Measurements from ENCODE around the gene KCNC3.

The KCNC3 gene

GRCh38 chr19:50318438-50318837 lies 10.7 kb downstream of the KCNC3 start:
- no peak overlapping the region for H3K4me3 ChIP-seq (ENCODE audit: severe bottlenecking)
- H3K27me3 ChIP-seq (ENCODE audit: insufficient read depth, poor library complexity, severe bottlenecking) = peaks cover 29% of the 10 kb centered on the region
- no peak for ATAC-seq (ENCODE audit: low read depth)
- no peak for DNase-seq (ENCODE audit: low spot score)
- TF ChIP-seq CTCF (IDR thresholded peaks at IDR 0.05; ENCODE audit: poor library complexity, severe bottlenecking) = no peak
- H3K9me3 ChIP-seq (ENCODE audit: severe bottlenecking) = no peaks in the 10 kb centered on the region
- H3K27ac ChIP-seq (ENCODE audit: poor library complexity, severe bottlenecking) = no peak overlapping the region
- no peaks in the 10 kb centered on the region for H3K36me3 ChIP-seq (ENCODE audit: low read depth)
- no peaks in the 10 kb centered on the region for H3K4me1 ChIP-seq (ENCODE audit: insufficient read depth, poor library complexity, severe bottlenecking)

- peaks cover 40% of the 10 kb centered on the region for H3K27me3 ChIP-seq (ENCODE audit: insufficient read depth, poor library complexity, severe bottlenecking)
- H3K27ac ChIP-seq (ENCODE audit: poor library complexity, severe bottlenecking) = no peak overlapping the region
- H3K4me3 ChIP-seq (ENCODE audit: severe bottlenecking) = no peak overlapping the region
- no peak for ATAC-seq (ENCODE audit: low read depth)
- DNase-seq (ENCODE audit: low spot score) = no peak
- no peaks in the 10 kb centered on the region for H3K4me1 ChIP-seq (ENCODE audit: insufficient read depth, poor library complexity, severe bottlenecking)
- no peak for TF ChIP-seq CTCF (IDR thresholded peaks at IDR 0.05; ENCODE audit: poor library complexity, severe bottlenecking)
- no peaks in the 10 kb centered on the region for H3K9me3 ChIP-seq (ENCODE audit: severe bottlenecking)
- H3K36me3 ChIP-seq (ENCODE audit: low read depth) = no peaks in the 10 kb centered on the region
Measured at GRCh38 chr19:50317115-50317514, 12.1 kb downstream of the KCNC3 start.

- ATAC-seq (ENCODE audit: low read depth) = peak; percentile 51; the same call in 2 of the 3 replicates
- no peak for DNase-seq (ENCODE audit: low spot score)
- H3K4me3 ChIP-seq (ENCODE audit: severe bottlenecking) = no peak overlapping the region
Measured at GRCh38 chr19:50315773-50316448, 13.3 kb downstream of the KCNC3 start.

GRCh38 chr19:50314724-50315708 lies 14.2 kb downstream of the KCNC3 start:
- H3K9me3 ChIP-seq (ENCODE audit: severe bottlenecking) = no peaks in the 10 kb centered on the region
- H3K27ac ChIP-seq (ENCODE audit: poor library complexity, severe bottlenecking) = no peak overlapping the region
- no peak for TF ChIP-seq CTCF (IDR thresholded peaks at IDR 0.05; ENCODE audit: poor library complexity, severe bottlenecking)
- H3K27me3 ChIP-seq (ENCODE audit: insufficient read depth, poor library complexity, severe bottlenecking) = peaks cover 57% of the 10 kb centered on the region
- no peak for DNase-seq (ENCODE audit: low spot score)
- H3K4me1 ChIP-seq (ENCODE audit: insufficient read depth, poor library complexity, severe bottlenecking) = no peaks in the 10 kb centered on the region
- no peaks in the 10 kb centered on the region for H3K36me3 ChIP-seq (ENCODE audit: low read depth)
- no peak for ATAC-seq (ENCODE audit: low read depth)
- no peak overlapping the region for H3K4me3 ChIP-seq (ENCODE audit: severe bottlenecking)

More at GRCh38 chr19:50315773-50316448, 13.3 kb downstream of the KCNC3 start:
- Histone ChIP-seq H3K27ac (ENCODE audit: poor library complexity, severe bottlenecking) (no peak overlapping the region), H3K9me3 (ENCODE audit: severe bottlenecking) (no peaks in the 10 kb centered on the region), H3K36me3 (ENCODE audit: low read depth) (no peaks in the 10 kb centered on the region), H3K27me3 (ENCODE audit: insufficient read depth, poor library complexity, severe bottlenecking) (peaks cover 48% of the 10 kb centered on the region), H3K4me1 (ENCODE audit: insufficient read depth, poor library complexity, severe bottlenecking) (no peaks in the 10 kb centered on the region)
- no peak for TF ChIP-seq CTCF (IDR thresholded peaks at IDR 0.05; ENCODE audit: poor library complexity, severe bottlenecking)
